Hepatic stellate cell (primary cell): ENCODE data around the gene IL4.

Experiments used
- DNase-seq: peaks from one replicate; pipeline ENCODE4 v3.0.0; 2011; ENCODE audit warnings: low spot score

IL4 gene

GRCh38 chr5:132658381-132659302, 15.1 kb upstream of the IL4 start:
- no peak for DNase-seq

- DNase-seq: no peak
Measured at GRCh38 chr5:132659598-132660493, 13.9 kb upstream of the IL4 start.

- DNase-seq: no peak
Measured at GRCh38 chr5:132661231-132662003, 12.4 kb upstream of the IL4 start.

- no peak for DNase-seq
Measured at GRCh38 chr5:132662004-132662401, 11.8 kb upstream of the IL4 start.

GRCh38 chr5:132662925-132663770, 10.6 kb upstream of the IL4 start:
- DNase-seq: peak; percentile 64

- DNase-seq: peak; percentile 47
Measured at GRCh38 chr5:132663771-132664695, 9.8 kb upstream of the IL4 start.

GRCh38 chr5:132664696-132665209, 9.0 kb upstream of the IL4 start:
- DNase-seq: no peak

- DNase-seq: no peak
Measured at GRCh38 chr5:132665574-132666080, 8.2 kb upstream of the IL4 start.

GRCh38 chr5:132666310-132667123, 7.3 kb upstream of the IL4 start:
- no peak for DNase-seq

- DNase-seq: no peak
Measured at GRCh38 chr5:132667309-132667708, 6.5 kb upstream of the IL4 start.

- DNase-seq: no peak
Measured at GRCh38 chr5:132667761-132668705, 5.8 kb upstream of the IL4 start.

- no peak for DNase-seq
Measured at GRCh38 chr5:132668706-132669454, 4.9 kb upstream of the IL4 start.

- no peak for DNase-seq
Measured at GRCh38 chr5:132669455-132669820, 4.4 kb upstream of the IL4 start.

- DNase-seq: no peak
Measured at GRCh38 chr5:132669966-132670882, 3.6 kb upstream of the IL4 start.

- DNase-seq: no peak
Measured at GRCh38 chr5:132671000-132671399, 2.8 kb upstream of the IL4 start.

GRCh38 chr5:132673488-132673887, 301 bp upstream of the IL4 start:
- no peak for DNase-seq
